HepG2 (cell line): ENCODE results near the gene BCAS1.

Experiments used
- ATF7 ChIP-seq, 2 experiments: fragments of 450-650 bp in 1 of 2; sonication (generic) in 1 of 2; formaldehyde crosslinking in 1 of 2; IDR thresholded peaks; 2 replicates each; pipeline versions ENCODE4 v1.4.0 to v1.6.1; 2016 to 2020; ENCODE audit warnings: antibody characterized with exemption in 1 of 2, mild to moderate bottlenecking in 1 of 2, missing genetic modification reagents in 1 of 2
- CEBPB ChIP-seq: IDR thresholded peaks from 2 replicates; pipeline ENCODE4 v1.6.1; 2011; ENCODE audit warnings: low read depth, low read length, improper control_type of control experiment, borderline replicate concordance
- CERS6 ChIP-seq: sonication (generic); formaldehyde crosslinking; IDR thresholded peaks from 2 replicates; pipeline ENCODE4 v1.5.0; 2020; ENCODE audit warnings: missing genetic modification reagents
- NFIB ChIP-seq: sonication (generic); formaldehyde crosslinking; IDR thresholded peaks from 2 replicates; pipeline ENCODE4 v1.9.0; 2021; ENCODE audit warnings: missing genetic modification reagents, mild to moderate bottlenecking, borderline replicate concordance
- POLR2A ChIP-seq, 2 experiments: IDR thresholded peaks; 2 replicates each; pipeline ENCODE4 v1.6.1; 2011; ENCODE audit warnings: low read depth in 2 of 2, low read length in 2 of 2, mild to moderate bottlenecking in 1 of 2, moderate library complexity in 1 of 2; ENCODE audit not compliant: insufficient read depth in 1 of 2
- SIX1 ChIP-seq: sonication (generic); formaldehyde crosslinking; IDR thresholded peaks from 2 replicates; pipeline ENCODE4 v1.4.0; 2020; ENCODE audit warnings: missing genetic modification reagents, borderline replicate concordance
- ZBTB7A ChIP-seq: sonication (generic); formaldehyde crosslinking; IDR thresholded peaks from 2 replicates; pipeline ENCODE4 v1.8.0; 2022; ENCODE audit warnings: mild to moderate bottlenecking, missing genetic modification reagents
- ZNF354B ChIP-seq: sonication (generic); formaldehyde crosslinking; IDR thresholded peaks from 2 replicates; pipeline ENCODE4 v1.8.0; 2022; ENCODE audit warnings: mild to moderate bottlenecking, missing genetic modification reagents
- ZNF543 ChIP-seq: sonication (generic); formaldehyde crosslinking; IDR thresholded peaks from 2 replicates; pipeline ENCODE4 v1.4.0; 2020; ENCODE audit warnings: mild to moderate bottlenecking, missing genetic modification reagents
- ZSCAN29 ChIP-seq: sonication (generic); formaldehyde crosslinking; conservative IDR thresholded peaks from 2 replicates; pipeline ENCODE4 v1.4.0; 2020; ENCODE audit warnings: mild to moderate bottlenecking, missing genetic modification reagents

- no peak for TF ChIP-seq ZNF354B
- no peak for TF ChIP-seq NFIB (CRISPR knock-in tag)
- no peak for TF ChIP-seq CERS6
- no peak for TF ChIP-seq SIX1 (CRISPR knock-in tag)
- TF ChIP-seq ZNF543 (CRISPR knock-in tag), result no peak
- TF ChIP-seq ZBTB7A (CRISPR knock-in tag), result no peak
- TF ChIP-seq CEBPB, result no peak
- no peak for TF ChIP-seq POLR2A (IDR thresholded peaks at IDR 0.05; ENCODE audit: insufficient read depth in 1 of 2, low read depth in 2 of 2, low read length in 2 of 2)
- TF ChIP-seq ATF7 (IDR thresholded peaks at IDR 0.05), result no peak
- TF ChIP-seq ATF7 (CRISPR knock-in tag; IDR thresholded peaks at IDR 0.05), result no peak
- TF ChIP-seq ZSCAN29 (CRISPR knock-in tag), result no peak
Observed at GRCh38 chr20:54021446-54022235, 48.8 kb downstream of the BCAS1 start.
